GM18499 (cell line): ENCODE measurements around the gene LRIG1.
A peak's percentile ranks its signal among the peaks of the same experiment; 100 is the strongest.

ENCODE experiments used
- ATAC-seq: cut with Tn5 transposase; IDR thresholded peaks from one replicate; pipeline ENCODE4 v1.9.1; 2021; ENCODE audit warnings: moderate number of reproducible peaks; ENCODE audit not compliant: insufficient read depth, unreplicated experiment

Gene LRIG1

DNA sequence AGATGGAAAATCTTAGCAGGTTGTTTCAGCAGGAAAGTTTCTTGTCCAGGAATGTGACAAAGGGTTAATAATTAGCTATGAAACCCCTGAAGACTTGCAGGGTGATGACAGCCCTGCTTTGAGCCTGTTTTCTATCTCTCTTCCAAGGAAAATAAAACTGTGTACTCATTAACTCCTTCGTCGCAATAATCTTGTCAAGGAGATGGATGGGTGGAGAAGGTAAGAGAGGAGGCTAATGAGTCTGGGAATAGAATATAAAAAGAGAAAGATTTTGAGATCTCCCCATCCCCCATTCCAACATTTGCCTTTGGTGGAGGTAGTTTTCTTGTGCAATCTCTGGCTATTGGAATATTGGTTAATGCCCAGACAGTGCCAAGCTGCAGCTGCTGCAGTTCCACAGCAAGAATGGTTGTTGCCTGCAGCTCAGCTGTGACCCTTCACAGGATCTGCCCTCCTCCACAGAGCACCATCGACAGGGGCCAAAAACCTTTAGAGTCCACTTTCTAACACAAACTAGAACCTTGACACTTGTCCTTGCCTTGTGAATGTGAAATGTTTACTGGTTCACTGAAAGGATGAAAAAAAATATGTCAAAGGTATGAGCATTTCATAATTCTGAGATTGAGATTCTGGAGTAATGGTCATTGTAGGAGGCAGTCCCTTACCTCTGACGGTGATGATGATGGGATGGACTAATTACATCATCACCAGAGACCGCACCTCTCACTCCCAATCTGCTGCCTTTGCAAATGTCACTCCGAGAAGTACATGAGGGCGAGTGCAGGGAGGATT is 4.2 kb upstream of the LRIG1 start:
- ATAC-seq = no peak

DNA sequence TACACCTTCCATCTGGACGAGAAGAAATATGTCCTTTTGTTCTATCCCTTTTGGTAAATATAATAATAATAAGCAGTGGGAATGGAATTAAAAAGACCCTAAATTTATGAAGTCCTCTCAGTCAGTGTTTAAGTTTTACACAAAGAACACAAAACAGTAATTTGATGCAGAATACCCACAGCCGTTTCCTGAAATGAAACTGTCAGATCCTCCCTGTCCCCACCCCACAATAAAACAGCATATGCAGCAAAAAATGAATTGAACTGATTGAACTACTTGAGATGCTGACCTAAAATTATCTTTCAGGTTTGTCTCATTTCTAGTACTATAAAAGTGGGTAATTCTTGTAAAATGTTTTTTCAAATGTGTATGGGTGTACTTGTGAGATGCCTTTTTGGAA is 2.2 kb upstream of the LRIG1 start:
- ATAC-seq = no peak

GRCh38 chr3:66502245-66502874 is 1.5 kb upstream of the LRIG1 start:
- ATAC-seq = no peak

DNA sequence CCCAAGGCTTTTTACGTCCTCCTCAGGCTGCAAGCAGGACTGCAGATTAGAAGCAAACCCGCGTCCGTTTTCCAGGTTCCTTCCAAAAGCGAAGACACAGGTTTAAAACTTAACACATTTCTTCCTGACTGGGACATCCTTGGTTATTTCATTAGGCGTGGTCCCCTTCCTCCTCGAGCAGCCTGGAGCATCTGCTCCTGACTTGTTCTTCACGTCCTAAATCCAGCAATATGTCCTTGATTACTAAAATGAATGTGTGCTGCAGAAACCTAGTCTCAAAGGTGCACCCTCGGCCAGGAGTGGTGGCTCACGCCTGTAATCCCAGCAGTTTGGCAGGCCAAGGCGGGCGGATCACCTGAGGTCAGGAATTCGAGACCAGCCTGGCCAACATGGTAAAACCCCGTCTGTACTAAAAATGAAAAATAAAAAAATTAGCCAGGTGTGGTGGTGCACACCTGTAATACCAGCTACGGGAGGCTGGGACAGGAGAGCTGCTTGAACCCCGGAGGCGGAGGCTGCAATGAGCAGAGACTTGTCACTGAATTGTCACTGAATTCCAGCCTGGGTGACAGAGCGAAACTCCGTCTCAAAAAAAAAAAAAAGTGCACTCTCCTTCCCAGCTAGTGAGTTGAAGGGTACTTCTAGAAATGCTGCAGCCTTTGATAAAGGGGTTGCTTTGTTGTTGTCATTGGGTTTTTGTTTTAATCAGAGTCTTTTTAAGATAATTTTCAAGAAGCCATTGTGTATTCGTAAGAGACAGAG is 842 bp upstream of the LRIG1 start:
- ATAC-seq = peak; percentile 26

DNA sequence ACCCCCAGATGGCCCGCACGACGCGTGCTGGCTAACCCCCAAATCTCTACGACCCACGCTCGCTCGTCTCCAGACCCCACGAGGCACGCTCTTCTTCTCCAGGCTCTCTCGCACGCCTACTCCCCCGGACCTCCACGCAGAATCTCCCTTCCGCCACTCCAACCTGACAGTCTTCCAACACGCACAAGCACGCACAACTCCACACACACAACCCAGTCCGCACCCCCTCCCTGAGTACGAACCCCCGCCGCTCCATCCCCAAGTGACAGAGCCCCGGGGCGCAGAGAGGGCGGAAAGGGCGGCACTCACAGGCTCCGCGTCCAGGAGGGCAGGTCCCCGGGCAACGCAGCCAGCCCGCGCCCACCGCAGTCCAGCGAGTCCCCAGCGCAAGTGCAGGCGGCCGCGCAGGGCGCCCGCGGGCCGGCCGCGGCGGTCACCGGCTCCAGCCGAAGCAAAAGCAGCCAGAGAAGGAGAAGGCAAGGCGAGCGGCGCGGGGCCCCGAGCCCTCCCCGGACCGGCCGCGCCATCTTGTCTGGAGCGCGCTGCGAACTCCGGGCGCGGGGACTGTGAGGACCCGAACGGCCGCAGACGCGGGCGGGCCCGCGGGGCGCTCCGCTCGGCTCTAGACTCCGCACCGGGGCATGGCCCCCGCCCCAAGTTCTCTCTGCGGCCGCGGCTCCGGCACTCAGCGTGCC is 794 bp downstream of the LRIG1 start:
- no peak for ATAC-seq

DNA sequence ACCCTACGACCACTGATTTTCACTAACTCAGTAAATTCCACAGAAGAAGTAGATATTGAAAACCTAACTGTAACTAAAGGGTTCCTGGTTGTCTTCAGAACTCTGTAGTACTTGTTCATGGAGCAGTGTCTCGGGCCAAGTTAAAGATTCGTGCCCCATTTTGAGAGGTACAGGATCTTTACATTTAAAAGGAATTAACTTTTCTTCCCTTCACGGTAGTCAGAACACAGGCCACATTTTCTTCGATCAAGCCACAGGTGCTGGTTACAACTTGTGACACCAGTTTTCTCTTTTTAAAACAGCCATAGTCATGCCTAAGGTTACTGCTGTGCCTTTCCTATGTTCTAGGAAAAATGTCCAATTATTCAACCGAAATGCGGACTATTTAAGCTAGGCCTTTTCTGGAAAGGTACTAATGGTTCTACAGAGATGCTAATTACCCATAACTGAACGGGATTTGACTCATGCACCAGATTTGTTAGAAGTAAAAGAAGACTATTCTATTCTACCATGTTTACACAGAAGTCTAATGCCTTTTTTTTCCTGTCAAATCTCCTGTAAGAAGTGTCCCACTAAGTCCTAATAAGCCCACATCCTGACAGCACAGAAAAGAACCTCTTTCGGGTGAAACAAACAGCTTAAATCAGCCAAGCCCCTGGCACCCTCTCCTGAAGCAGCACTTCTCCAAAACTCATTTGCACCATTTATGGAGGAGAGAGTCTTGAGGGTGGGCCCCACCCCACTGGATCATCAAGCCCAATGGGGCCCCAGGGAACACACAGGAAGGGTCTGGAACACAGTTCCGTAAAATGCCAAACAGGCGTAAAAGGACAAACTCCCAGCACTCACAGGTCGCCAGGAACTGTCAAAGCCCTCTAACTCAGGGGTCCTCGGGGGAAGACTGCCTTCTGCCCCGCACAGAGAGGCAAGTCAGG is 1.9 kb downstream of the LRIG1 start:
- no peak for ATAC-seq

DNA sequence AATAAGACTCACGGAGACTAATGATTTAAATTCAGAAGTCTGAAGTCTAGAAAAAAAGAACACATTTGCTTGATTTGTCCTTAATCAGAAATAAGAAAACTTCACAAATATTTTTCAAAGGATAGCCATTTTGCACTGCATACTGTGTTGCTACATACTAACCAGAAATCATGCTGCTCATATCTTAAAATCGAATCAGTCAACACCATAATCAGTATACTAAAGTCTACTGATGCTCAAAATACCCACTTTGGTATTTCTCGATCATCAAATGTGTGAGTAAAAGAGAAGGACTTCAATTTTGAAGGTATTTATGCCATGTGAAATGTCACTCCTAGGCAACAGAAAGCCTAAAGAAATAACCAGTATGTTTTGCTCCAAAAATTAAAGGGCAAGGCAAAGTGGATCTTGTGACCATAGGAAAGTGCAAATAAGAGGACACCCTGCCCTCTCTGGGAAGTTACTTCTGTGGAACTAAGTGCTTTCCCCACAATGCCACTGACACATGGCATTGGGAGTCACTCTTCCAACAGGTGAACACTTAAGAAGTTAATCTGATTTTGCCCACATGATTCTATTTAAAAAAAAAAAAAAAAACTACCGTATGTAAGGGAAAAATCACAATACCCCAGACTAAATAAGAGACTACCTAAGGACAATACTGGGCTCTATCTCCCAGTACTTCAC is 2.7 kb downstream of the LRIG1 start:
- no peak for ATAC-seq

GRCh38 chr3:66497288-66497984 is 3.4 kb downstream of the LRIG1 start:
- no peak for ATAC-seq

GRCh38 chr3:66496746-66497145 is 4.1 kb downstream of the LRIG1 start:
- no peak for ATAC-seq

DNA sequence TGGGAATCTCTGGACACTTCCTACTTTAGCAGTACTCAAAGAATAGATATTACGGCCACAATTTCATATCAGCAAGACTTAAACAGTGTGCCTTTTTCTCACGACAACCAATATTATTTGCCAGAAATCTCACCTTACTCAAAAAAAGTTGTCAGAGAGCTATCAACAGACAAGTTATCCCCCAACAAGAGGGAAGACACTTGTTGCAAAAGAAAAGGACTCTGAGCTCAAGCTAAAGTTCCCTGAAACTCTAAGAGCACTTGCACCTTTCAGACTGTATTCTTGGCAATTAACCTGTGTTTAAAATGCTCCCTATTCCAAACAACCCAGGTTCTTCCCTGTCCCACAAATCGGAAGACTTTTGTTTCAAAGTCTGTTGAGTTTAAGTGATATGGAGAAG is 4.5 kb downstream of the LRIG1 start:
- ATAC-seq = no peak

DNA sequence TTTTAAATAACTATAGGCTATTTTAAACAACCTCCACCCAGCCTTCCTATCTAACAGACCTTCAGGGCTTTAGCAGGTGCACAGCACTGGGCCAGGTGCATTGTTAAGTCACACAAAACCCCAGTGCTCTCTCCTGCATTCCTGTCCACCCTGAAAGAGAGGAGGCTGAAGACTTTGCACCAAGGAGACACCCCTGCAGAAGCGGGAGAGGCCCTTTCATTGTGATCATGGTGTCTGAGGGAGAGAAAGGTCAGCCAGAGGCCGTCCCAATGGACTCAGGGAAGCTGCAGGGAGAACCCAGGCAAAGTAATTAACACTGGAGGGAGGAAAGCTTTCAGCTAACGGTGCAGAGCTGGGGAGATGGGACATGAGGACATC is 5.2 kb downstream of the LRIG1 start:
- ATAC-seq = no peak

GRCh38 chr3:66494959-66495667 is 5.7 kb downstream of the LRIG1 start:
- no peak for ATAC-seq

- ATAC-seq = no peak
These were observed 7.2 kb downstream of the LRIG1 start for GRCh38 chr3:66493458-66494099.

DNA sequence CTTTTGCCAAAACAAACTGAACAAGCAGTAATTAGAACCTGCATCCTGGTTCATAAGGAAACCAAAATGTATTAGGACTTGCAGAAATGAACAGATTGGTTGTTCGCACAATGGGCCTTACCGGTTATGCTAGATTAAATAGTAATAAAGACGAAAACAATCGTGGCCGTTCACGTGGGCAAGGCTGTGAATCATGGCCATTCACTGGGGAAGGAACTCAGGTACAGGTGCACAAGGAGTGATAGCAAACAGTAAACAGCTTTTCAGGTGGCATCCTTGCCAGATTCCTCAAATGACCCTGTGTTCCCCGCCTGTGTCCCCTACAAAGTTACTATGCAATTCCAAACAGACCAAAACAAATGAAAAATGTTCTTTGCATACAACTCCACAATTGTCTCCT is 8.2 kb downstream of the LRIG1 start:
- no peak for ATAC-seq

- no peak for ATAC-seq
These were observed 8.8 kb downstream of the LRIG1 start for GRCh38 chr3:66492071-66492470.

GRCh38 chr3:66490984-66491383 is 9.8 kb downstream of the LRIG1 start:
- ATAC-seq = no peak

DNA sequence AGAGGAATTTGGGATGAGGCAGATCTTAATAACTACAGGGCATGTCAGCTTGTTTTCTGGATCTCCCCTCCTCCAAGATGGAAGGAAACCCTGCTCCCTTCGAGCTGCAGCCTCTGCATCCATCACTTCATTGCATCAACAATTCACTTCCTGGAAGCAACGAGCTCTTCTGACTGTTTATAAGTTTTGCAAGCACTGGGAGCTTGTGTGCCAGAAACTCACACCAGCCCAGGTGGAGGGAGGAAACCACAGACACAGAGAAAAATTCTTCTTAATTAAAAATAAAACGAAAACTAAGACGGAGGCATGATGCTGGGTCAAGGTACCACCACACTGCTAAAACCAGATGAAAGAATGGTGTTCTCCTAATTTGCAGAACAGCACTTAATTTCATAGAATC is 10.6 kb downstream of the LRIG1 start:
- ATAC-seq = no peak

DNA sequence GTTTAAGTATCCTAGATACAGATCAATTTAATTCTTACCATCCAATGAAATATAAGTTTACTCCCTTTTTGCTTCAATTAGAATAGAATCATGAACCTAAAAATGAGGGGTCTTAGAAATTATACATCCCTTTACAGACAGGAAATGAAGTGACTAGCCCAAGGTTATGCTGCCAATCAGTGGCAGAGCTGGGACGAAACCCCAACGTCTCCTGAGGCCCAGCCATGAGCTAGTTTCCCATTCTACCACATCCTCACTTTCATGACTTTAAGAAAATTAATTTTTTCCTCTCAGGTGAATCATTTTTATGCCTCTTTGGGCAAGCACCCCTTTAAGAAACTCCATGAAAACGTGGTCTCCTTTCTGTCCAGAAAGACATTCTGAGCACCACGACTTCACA is 11.2 kb downstream of the LRIG1 start:
- ATAC-seq = no peak
